Astrocyte of the spinal cord (primary cell): ENCODE measurements around the gene RCBTB2.

Source experiments
- DNase-seq: peaks from one replicate; pipeline ENCODE4 v3.0.0; 2011; ENCODE audit warnings: low read depth, low spot score
- H3K4me3 ChIP-seq: 2 replicates; pipeline ENCODE4 v1.5.1; 2011; ENCODE audit warnings: low read depth, mild to moderate bottlenecking, low read length, moderate library complexity
- CTCF ChIP-seq: IDR thresholded peaks from 2 replicates; pipeline ENCODE4 v1.5.1; 2012; ENCODE audit warnings: low read depth, mild to moderate bottlenecking, low read length, inconsistent platforms
- in situ Hi-C: cut with HindIII; loops from 2 replicates; pipeline ENCODE4 v1.10.0; 2017; ENCODE audit warnings: low sequenced_read_pairs

The RCBTB2 gene

GRCh38 chr13:48542138-48542537, 9.3 kb upstream of the RCBTB2 start:
- H3K4me3 ChIP-seq, result no peak overlapping the region
- in situ Hi-C loops, result no loop called here
- DNase-seq, result no peak
- TF ChIP-seq CTCF, result no peak

- in situ Hi-C loops, result no loop called here
- TF ChIP-seq CTCF, result no peak
- DNase-seq, result no peak
- H3K4me3 ChIP-seq, result no peak overlapping the region
Measured at GRCh38 chr13:48539550-48539949, 6.7 kb upstream of the RCBTB2 start.

- DNase-seq, result no peak
- in situ Hi-C loops, result no loop called here
- no peak overlapping the region for H3K4me3 ChIP-seq
- TF ChIP-seq CTCF, result no peak
Measured at GRCh38 chr13:48536621-48537250, 3.9 kb upstream of the RCBTB2 start.

GRCh38 chr13:48535766-48536165, 2.9 kb upstream of the RCBTB2 start:
- no peak for TF ChIP-seq CTCF
- in situ Hi-C loops, result no loop called here
- no peak for DNase-seq
- H3K4me3 ChIP-seq, result no peak overlapping the region

GRCh38 chr13:48534911-48535501, 2.1 kb upstream of the RCBTB2 start:
- in situ Hi-C loops, result no loop called here
- no peak for DNase-seq
- no peak for TF ChIP-seq CTCF
- H3K4me3 ChIP-seq, result no peak overlapping the region

- no peak for TF ChIP-seq CTCF
- in situ Hi-C loops, result no loop called here
- H3K4me3 ChIP-seq, result no peak overlapping the region
- no peak for DNase-seq
Measured at GRCh38 chr13:48533961-48534600, 1.2 kb upstream of the RCBTB2 start.
